Forelimb muscle (tissue), 1 donor: ENCODE results near the gene LTBP1. TPM values are rescaled to one million over a fixed set of nuclear protein-coding genes. Genes with fewer than 3 reads are reported as not detected.
"Not testable (repeated sequence)": the region's sequence is repeated elsewhere in the genome, so short reads cannot be mapped to it uniquely, and the experiment has no call there.

Experiments used
- DNase-seq: peaks from one replicate; pipeline ENCODE4 v3.0.0-alpha.2; 2013; ENCODE audit warnings: low read depth
- polyA plus RNA-seq: library from polyadenylated mRNA; unstranded; fragments of 120-200 nt; gene quantifications from one replicate; pipeline ENCODE4 v1.2.1, GENCODE V29; 2013; ENCODE audit not compliant: insufficient read length

Gene LTBP1
- polyA plus RNA-seq, 1 donor: 51.1 TPM

DNA sequence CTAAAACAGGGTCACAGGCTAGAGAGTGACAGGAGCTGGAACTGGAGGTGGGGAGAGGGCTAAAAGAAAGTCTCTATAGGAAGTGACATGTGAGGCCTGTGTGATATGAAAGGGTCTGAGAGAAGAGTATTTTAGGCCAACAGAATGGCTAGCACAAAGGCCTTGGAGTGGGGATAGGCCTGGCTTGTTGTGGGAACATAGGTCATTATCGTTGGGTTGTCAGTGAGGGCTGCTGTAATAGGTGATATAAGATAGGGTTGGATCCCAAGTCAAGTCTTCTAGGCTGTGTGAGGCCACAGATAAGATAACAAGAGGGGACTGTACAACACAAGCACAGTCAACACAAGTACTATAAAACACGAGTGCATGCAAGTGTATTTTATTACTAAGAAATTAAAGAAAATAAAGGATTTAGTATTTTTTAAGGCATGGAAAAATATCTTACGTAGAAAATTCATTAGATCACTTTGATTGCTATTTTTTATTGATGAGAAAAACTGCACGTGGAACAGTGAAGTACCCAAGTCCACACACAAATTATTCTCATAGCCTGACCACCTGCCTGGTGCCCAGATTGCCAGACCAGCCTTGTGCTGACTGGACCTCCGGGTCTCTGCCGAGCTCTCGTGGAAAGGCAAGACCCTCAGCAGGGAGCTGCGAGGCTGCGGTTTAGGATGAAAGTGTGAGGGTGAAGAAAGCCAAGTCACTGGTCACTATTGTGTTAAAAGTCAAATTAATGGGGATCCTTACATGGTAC lies 14.1 kb downstream of the LTBP1 start:
- no peak for DNase-seq

- DNase-seq: no peak
Measured at GRCh38 chr2:32962690-32963089, 15.9 kb downstream of the LTBP1 start.

- DNase-seq: no peak
Measured at GRCh38 chr2:32963941-32964340, 17.2 kb downstream of the LTBP1 start.

- DNase-seq: no peak
Measured at GRCh38 chr2:32965523-32966171, 18.9 kb downstream of the LTBP1 start.

DNA sequence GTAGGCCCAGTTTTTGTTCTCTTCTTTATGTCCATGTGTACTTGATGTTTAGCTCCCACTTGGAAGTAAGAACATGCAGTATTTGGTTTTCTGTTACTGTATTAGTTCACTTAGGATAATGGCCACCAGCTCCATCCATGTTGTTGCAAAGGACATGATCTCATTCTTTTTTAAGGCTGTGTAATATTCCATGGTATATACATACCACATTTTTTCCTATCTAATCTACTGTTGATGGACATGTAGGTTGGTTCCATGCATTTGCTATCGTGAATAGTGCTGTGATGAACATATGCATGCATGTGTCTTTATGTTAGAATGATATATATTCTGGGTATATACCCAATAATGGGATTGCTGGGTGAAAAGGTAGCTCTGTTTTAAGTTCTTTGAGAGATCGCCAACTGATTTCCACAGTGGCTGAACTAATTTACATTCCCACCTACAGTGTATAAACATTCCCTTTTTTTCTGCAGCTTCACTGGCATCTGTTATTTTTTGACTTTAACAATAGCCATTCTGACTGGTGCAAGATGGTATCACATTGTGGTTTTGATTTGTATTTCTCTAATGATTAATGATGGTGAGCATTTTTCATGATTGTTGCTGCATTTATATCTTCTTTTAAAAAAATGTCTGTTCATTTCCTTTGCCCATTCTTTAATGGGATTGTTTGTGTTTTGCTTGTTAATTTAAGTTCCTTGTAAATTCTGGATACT lies 22.9 kb downstream of the LTBP1 start:
- DNase-seq: no peak

DNA sequence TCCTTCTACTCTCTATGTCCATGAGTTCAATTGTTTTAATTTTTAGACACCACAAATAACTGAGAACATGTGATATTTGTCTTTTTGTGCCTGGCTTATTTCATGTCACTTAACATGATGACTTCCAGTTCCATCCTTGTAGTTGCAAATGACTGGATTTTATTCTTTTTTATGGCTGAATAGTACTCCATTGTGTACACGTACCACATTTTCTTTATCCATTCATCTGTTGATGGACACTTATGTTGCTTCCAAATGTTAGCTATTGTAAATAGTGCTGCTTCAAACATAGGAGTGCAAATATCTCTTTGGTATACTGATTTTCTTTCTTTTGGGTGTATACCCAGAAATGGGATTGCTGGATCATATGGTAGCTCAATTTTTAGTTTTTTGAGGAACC lies 27.0 kb downstream of the LTBP1 start:
- not testable (repeated sequence) for DNase-seq

- no peak for DNase-seq
Measured at GRCh38 chr2:32976409-32977063, 29.8 kb downstream of the LTBP1 start.

DNA sequence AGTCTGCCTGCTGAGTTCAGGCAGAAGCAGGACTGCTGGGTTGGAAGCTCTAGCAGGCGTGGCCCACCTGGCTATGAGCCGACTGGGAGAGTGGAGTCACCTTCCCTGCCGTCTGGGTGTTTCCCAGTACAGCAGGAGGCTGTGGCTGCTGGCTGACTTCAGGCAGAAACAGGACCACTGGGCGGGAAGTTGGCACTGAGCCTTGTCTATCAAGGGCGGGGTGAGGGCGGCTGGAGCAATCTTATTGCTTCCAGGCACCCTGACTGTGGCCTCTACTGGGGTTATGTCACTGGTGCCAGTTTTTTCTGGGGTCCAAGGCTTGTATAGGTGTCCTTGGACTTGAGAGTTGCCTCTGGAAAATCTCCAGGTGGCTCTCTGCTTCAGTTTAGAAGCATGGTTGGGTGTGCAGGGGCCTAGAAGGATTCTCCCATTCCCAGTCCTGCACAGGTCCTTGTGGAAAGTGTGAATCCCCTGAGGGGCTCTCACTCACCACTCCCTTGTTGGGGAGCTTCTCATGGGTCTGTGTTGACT lies 30.5 kb downstream of the LTBP1 start:
- no peak for DNase-seq

DNA sequence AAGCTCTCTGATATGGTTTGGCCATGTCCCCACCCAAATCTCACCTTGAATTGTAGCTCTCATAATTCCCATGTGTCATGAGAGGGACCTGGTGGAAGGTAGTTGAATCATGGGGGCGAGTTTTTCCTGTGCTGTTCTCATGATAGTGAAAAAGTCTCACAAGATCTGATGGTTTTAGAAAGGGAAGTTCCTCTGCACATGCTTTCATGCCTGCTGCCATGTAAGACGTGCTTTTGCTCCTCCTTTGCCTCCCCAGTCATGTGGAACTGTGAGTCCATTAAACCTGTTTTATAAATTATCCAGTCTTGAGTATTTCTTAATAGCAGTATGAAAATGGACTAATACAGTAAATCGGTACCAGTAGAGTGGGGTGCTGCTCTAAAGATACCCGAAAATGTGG lies 34.9 kb downstream of the LTBP1 start:
- DNase-seq: no peak

GRCh38 chr2:32983193-32983924 lies 36.6 kb downstream of the LTBP1 start:
- not testable (repeated sequence) for DNase-seq

GRCh38 chr2:32986480-32986879 lies 39.7 kb downstream of the LTBP1 start:
- DNase-seq: no peak

DNA sequence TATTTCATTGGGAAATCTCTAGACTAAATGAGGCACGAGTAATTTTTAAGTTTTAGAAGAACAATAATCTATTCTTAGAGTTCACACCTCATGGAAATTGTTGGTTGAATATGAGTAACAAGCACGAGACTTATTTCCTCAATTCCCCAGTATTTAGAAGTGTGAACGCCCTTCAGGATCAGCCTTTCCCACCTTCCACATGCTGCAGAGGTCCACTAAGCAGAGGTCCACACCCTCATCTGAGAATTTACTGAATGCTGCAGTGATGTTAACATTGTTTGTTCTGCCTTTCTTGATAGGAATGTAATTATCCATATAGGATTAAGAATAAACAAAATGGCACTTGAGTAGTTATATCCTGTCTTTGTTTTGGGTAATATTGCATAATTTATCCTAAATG lies 41.8 kb downstream of the LTBP1 start:
- DNase-seq: no peak

DNA sequence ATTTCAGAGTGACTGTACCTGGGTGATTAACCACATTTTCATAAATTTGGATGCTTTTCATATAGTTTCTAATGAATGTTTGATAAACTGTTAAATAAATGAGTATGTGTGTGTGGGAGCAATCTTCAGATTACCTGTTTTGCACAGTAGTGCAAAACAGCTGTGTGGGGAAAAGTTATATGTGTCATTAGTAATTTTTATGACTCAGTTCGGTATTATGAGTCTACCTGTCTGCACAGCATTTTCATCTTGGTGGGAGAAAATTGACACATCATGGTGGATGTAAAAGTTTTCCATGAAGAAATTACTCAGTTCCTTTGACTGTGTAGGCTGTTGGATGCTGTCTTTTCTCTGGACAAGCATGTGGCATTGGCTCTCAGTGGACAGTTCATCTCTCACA lies 43.8 kb downstream of the LTBP1 start:
- no peak for DNase-seq

DNA sequence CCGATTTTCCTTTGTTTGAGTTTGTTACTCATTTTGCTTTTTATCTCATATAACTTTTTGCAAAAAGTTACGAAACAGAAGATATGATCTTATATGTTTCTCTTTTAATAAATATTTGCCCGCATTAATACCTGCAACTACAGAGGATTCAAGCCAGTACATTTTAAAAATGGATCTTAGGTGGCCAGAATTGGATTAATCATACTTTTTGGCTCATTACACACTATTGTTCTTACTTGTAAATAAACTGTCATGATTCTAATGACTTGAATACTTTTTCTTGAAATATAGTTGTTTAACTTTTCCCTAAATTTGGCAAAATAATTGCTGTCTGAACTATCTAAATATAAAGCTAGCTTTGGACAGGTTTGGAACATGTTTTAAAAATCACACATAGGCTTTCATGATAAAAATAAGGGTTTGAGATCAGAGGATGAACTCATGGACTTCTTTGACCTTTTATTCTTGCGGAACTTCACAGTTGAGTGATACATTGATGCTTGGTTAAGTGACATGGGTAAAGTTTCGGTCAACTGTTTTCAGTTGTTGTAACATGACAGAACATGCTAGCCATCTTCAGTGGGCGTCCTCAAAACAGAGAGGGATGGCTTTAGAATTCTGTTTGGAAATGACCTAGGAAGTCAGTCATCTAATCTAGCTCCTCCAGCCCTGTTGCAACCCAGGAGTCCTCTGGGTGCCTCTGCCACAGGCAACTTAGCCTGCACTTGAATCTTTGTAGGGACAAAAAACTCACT lies 44.5 kb downstream of the LTBP1 start:
- no peak for DNase-seq

- DNase-seq: no peak
Measured at GRCh38 chr2:32993005-32993539, 46.3 kb downstream of the LTBP1 start.

DNA sequence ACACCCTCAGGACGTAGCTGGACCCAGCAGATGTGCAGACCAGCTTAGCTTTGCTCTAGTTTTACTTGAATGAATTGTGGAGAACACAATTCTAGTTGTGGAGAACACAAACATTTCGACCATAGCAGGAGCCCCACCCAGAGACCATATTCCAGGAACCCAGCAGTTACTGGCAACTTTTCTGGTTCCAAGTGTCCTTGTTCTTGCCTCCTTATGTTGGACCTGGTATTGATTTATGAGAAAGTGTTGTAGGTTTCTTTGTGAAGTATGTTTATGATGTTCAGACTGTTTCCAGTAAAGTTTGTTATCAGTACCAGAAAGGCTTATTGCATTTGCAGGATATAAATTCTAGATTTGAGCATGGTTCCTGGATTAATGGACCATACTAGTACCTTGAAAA lies 51.0 kb downstream of the LTBP1 start:
- DNase-seq: no peak

GRCh38 chr2:33000986-33001385 lies 54.2 kb downstream of the LTBP1 start:
- DNase-seq: no peak

GRCh38 chr2:33001823-33002222 lies 55.1 kb downstream of the LTBP1 start:
- DNase-seq: no peak

- DNase-seq: no peak
Measured at GRCh38 chr2:33002863-33003262, 56.1 kb downstream of the LTBP1 start.

- no peak for DNase-seq
Measured at GRCh38 chr2:33005057-33005456, 58.3 kb downstream of the LTBP1 start.
